K562 (cell line): ENCODE measurements around the gene UBE2L3. TPM values are rescaled to one million over a fixed set of nuclear protein-coding genes. Genes with fewer than 3 reads are reported as not detected.

ENCODE experiments used
- CCAR2 ChIP-seq: fragments of 200-400 bp; formaldehyde crosslinking; IDR thresholded peaks from 2 replicates; pipeline ENCODE4 v1.6.1; 2017; ENCODE audit warnings: mild to moderate bottlenecking, low read depth, low read length
- CEBPB ChIP-seq: fragments of 450-650 bp; IDR thresholded peaks from 2 replicates; pipeline ENCODE4 v1.6.1; 2016; ENCODE audit warnings: missing genetic modification characterization, missing compliant biosample characterization
- CHAMP1 ChIP-seq: fragments of 450-650 bp; IDR thresholded peaks from 2 replicates; pipeline ENCODE4 v1.6.1; 2016; ENCODE audit warnings: mild to moderate bottlenecking
- DDX20 ChIP-seq: fragments of 450-650 bp; IDR thresholded peaks from 2 replicates; pipeline ENCODE4 v1.6.1; 2016; ENCODE audit warnings: missing genetic modification characterization, low read depth, mild to moderate bottlenecking, missing compliant biosample characterization, moderate library complexity
- DPF2 ChIP-seq: fragments of 450-650 bp; IDR thresholded peaks from 2 replicates; pipeline ENCODE4 v1.6.1; 2016
- MIER1 ChIP-seq: fragments of 450-650 bp; IDR thresholded peaks from 2 replicates; pipeline ENCODE4 v1.6.1; 2016; ENCODE audit warnings: antibody characterized with exemption, mild to moderate bottlenecking, low read depth
- MITF ChIP-seq: IDR thresholded peaks from 2 replicates; pipeline ENCODE4 v1.6.1; 2014; ENCODE audit warnings: antibody characterized with exemption
- MXD1 ChIP-seq: fragments of 250-450 bp; sonication (Bioruptor Pico); IDR thresholded peaks from 2 replicates; pipeline ENCODE4 v1.8.0; 2021; ENCODE audit warnings: borderline replicate concordance, mild to moderate bottlenecking, moderate library complexity; ENCODE audit not compliant: poor library complexity, severe bottlenecking
- NCOA4 ChIP-seq: fragments of 450-650 bp; IDR thresholded peaks from 2 replicates; pipeline ENCODE4 v1.6.1; 2018; ENCODE audit warnings: mild to moderate bottlenecking; ENCODE audit not compliant: partially characterized antibody
- PHF21A ChIP-seq: fragments of 450-650 bp; IDR thresholded peaks from 2 replicates; pipeline ENCODE4 v1.6.1; 2017; ENCODE audit warnings: low read depth, borderline replicate concordance
- SP1 ChIP-seq: sonication (generic); formaldehyde crosslinking; IDR thresholded peaks from 2 replicates; pipeline ENCODE4 v1.8.1; 2022; ENCODE audit warnings: mild to moderate bottlenecking, missing genetic modification reagents
- XRCC5 ChIP-seq: fragments of 200-400 bp; formaldehyde crosslinking; IDR thresholded peaks from 2 replicates; pipeline ENCODE4 v1.6.1; 2017; ENCODE audit warnings: low read depth, mild to moderate bottlenecking, low read length
- ZBTB9 ChIP-seq: fragments of 450-650 bp; formaldehyde crosslinking; IDR thresholded peaks from 2 replicates; pipeline ENCODE4 v1.4.0; 2020; ENCODE audit warnings: mild to moderate bottlenecking, moderate library complexity
- ZMIZ1 ChIP-seq, 2 experiments: fragments of 150-350 bp in 1 of 2; IDR thresholded peaks; 2 replicates each; pipeline ENCODE4 v1.6.1; 2012 to 2016; ENCODE audit warnings: low read depth in 2 of 2, low read length in 2 of 2, mild to moderate bottlenecking in 1 of 2, moderate library complexity in 1 of 2
- ZNF277 ChIP-seq: fragments of 250-450 bp; sonication (Bioruptor Pico); IDR thresholded peaks from 2 replicates; pipeline ENCODE4 v1.8.0; 2022; ENCODE audit warnings: inconsistent platforms, mild to moderate bottlenecking, moderate library complexity, borderline replicate concordance
- polyA plus RNA-seq, 8 experiments: library from polyadenylated mRNA; depleted of rRNA in 4 of 8; stranded (reverse) in 5 of 8; unstranded in 3 of 8; fragments of >200 nt; fragmentation: Nextera tagmentation in 2 of 8; fragmentation: Illumina TruSeq in 1 of 8; extraction: Ambion mirVana in 2 of 8; extraction: Trizol in 1 of 8; gene quantifications; 2 replicates each; pipeline versions ENCODE4 v1.2.1 to v1.2.3, GENCODE V29; 2011 to 2014; ENCODE audit warnings: inconsistent platforms in 1 of 8, missing spikeins in 1 of 8
- total RNA-seq, 7 experiments: library from RNA; depleted of rRNA in 6 of 7; stranded (reverse); fragments of >200 nt in 6 of 7; fragmentation: Illumina TruSeq in 2 of 7; extraction: Trizol in 2 of 7; gene quantifications; 2 replicates each; pipeline versions ENCODE4 v1.2.1 to v1.2.3, GENCODE V29; 2011 to 2021; ENCODE audit warnings: low replicate concordance in 1 of 7

The UBE2L3 gene
- total and polyA plus RNA-seq, 9 of the 15 experiments (the other 6 are each of a cell fraction or from before 2014, with no cell fraction given) = 215 to 625 (median 285) TPM

GRCh38 chr22:21646608-21647590 is 79.4 kb downstream of the UBE2L3 start (continued):
- no peak for TF ChIP-seq ZBTB9 (CRISPR knock-in tag)
- TF ChIP-seq SP1 (CRISPR knock-in tag) = no peak
- no peak for TF ChIP-seq NCOA4
- no peak for TF ChIP-seq CCAR2
- no peak for TF ChIP-seq MIER1
- no peak for TF ChIP-seq CHAMP1
- no peak for TF ChIP-seq PHF21A
- TF ChIP-seq XRCC5 = no peak
- no peak for TF ChIP-seq MXD1 (CRISPR knock-in tag)
- TF ChIP-seq DPF2 = no peak
- TF ChIP-seq CEBPB (tag) = no peak
- TF ChIP-seq DDX20 (tag) = no peak
- no peak for TF ChIP-seq ZNF277 (CRISPR knock-in tag)
- no peak for TF ChIP-seq MITF
- TF ChIP-seq ZMIZ1 (IDR thresholded peaks at IDR 0.05; ENCODE audit: low read depth in 2 of 2, low read length in 2 of 2) = peak; percentile 74 to 84; a peak in 3 of 4 replicates
